ENCODE data around the gene MTARC2.

MTARC2 gene

GRCh38 chr1:220819467-220820026, 71.4 kb downstream of the MTARC2 start:
- TF ChIP-seq CTCF (IDR thresholded peaks at IDR 0.05) = no peak
- Mint-ChIP-seq H3K27ac (no peak overlapping the region), H3K27me3 (ENCODE audit: low read depth, poor library complexity) (peaks cover 5% of the 10 kb centered on the region), H3K4me3 (no peak overlapping the region), H3K4me1 (peaks cover 5% of the 10 kb centered on the region), H3K36me3 (ENCODE audit: low read depth) (peaks cover 56% of the 10 kb centered on the region), H3K9me3 (peaks cover 3% of the 10 kb centered on the region)
- no peak for DNase-seq

- no peak overlapping the region for H3K4me3 Mint-ChIP-seq
- peaks cover 18% of the 10 kb centered on the region for H3K4me1 Mint-ChIP-seq
- H3K27me3 Mint-ChIP-seq (ENCODE audit: low read depth, poor library complexity) = peaks cover 6% of the 10 kb centered on the region
- H3K36me3 Mint-ChIP-seq (ENCODE audit: low read depth) = peaks cover 13% of the 10 kb centered on the region
- DNase-seq = no peak
- H3K27ac Mint-ChIP-seq = no peak overlapping the region
- TF ChIP-seq CTCF (IDR thresholded peaks at IDR 0.05) = no peak
- peaks cover 3% of the 10 kb centered on the region for H3K9me3 Mint-ChIP-seq
These were observed 76.2 kb downstream of the MTARC2 start for GRCh38 chr1:220824031-220824989.

- no peak for DNase-seq
- H3K4me1 Mint-ChIP-seq = peaks cover 18% of the 10 kb centered on the region
- TF ChIP-seq CTCF (IDR thresholded peaks at IDR 0.05) = no peak
- H3K4me3 Mint-ChIP-seq = no peak overlapping the region
- peaks cover under 1% of the 10 kb centered on the region for H3K9me3 Mint-ChIP-seq
- no peaks in the 10 kb centered on the region for H3K36me3 Mint-ChIP-seq (ENCODE audit: low read depth)
- no peak overlapping the region for H3K27ac Mint-ChIP-seq
- H3K27me3 Mint-ChIP-seq (ENCODE audit: low read depth, poor library complexity) = peaks cover 6% of the 10 kb centered on the region
These were observed 77.9 kb downstream of the MTARC2 start for GRCh38 chr1:220825819-220826551.

- H3K4me3 Mint-ChIP-seq = no peak overlapping the region
- H3K27ac Mint-ChIP-seq = no peak overlapping the region
- H3K27me3 Mint-ChIP-seq (ENCODE audit: low read depth, poor library complexity) = peaks cover 6% of the 10 kb centered on the region
These were observed 78.6 kb downstream of the MTARC2 start for GRCh38 chr1:220826729-220827128.

More at GRCh38 chr1:220826729-220827128, 78.6 kb downstream of the MTARC2 start:
- DNase-seq = no peak
- no peaks in the 10 kb centered on the region for H3K36me3 Mint-ChIP-seq (ENCODE audit: low read depth)
- peaks cover 7% of the 10 kb centered on the region for H3K9me3 Mint-ChIP-seq
- peaks cover 18% of the 10 kb centered on the region for H3K4me1 Mint-ChIP-seq
- no peak for TF ChIP-seq CTCF (IDR thresholded peaks at IDR 0.05)
